Osteoblast (primary cell): ENCODE measurements around the gene ABCA13. TPM values are rescaled to one million over a fixed set of nuclear protein-coding genes. Genes with fewer than 3 reads are reported as not detected.

Source experiments
- DNase-seq: peaks from one replicate; pipeline ENCODE4 v3.0.0; 2011; ENCODE audit warnings: low spot score, mixed read lengths; ENCODE audit not compliant: insufficient read length; ENCODE audit errors: missing footprints
- H2AFZ ChIP-seq: 2 replicates; pipeline ENCODE4 v1.6.0; 2011; ENCODE audit warnings: mild to moderate bottlenecking, low read length
- H3K27ac ChIP-seq: 2 replicates; pipeline ENCODE4 v1.5.1; 2011; ENCODE audit warnings: mild to moderate bottlenecking, low read depth, low read length, moderate library complexity
- H3K27me3 ChIP-seq: 2 replicates; pipeline ENCODE4 v1.6.0; 2012; ENCODE audit warnings: mild to moderate bottlenecking, control low read depth, inconsistent platforms, low read length, moderate library complexity; ENCODE audit not compliant: insufficient read depth
- H3K36me3 ChIP-seq: 2 replicates; pipeline ENCODE4 v1.5.1; 2011; ENCODE audit warnings: mild to moderate bottlenecking, low read length, control low read depth, moderate library complexity; ENCODE audit not compliant: insufficient read depth
- H3K4me1 ChIP-seq: 2 replicates; pipeline ENCODE4 v1.5.1; 2011; ENCODE audit warnings: mild to moderate bottlenecking, low read length, control low read depth, moderate library complexity; ENCODE audit not compliant: insufficient read depth
- H3K4me2 ChIP-seq: 2 replicates; pipeline ENCODE4 v1.6.0; 2011; ENCODE audit warnings: mild to moderate bottlenecking, low read length; ENCODE audit not compliant: insufficient read depth
- H3K4me3 ChIP-seq: fragments of 200-600 bp; sonication (generic); 3 replicates; pipeline ENCODE4 v1.5.1; 2012; ENCODE audit warnings: mild to moderate bottlenecking, low read length, inconsistent platforms; ENCODE audit not compliant: insufficient read depth
- H3K79me2 ChIP-seq: 2 replicates; pipeline ENCODE4 v1.6.0; 2012; ENCODE audit warnings: mild to moderate bottlenecking, low read length, control low read depth, inconsistent platforms; ENCODE audit not compliant: insufficient read depth
- H3K9me3 ChIP-seq: 2 replicates; pipeline ENCODE4 v1.5.1; 2011; ENCODE audit warnings: low read depth, low read length, control low read depth
- H4K20me1 ChIP-seq: 2 replicates; pipeline ENCODE4 v1.6.0; 2012; ENCODE audit warnings: mild to moderate bottlenecking, low read length, control low read depth; ENCODE audit not compliant: insufficient read depth
- total RNA-seq: library from RNA; depleted of rRNA; stranded (reverse); fragments of >200 nt; gene quantifications from 2 replicates; pipeline ENCODE4 v1.2.3, GENCODE V29; 2012
- TF ChIP-seq, protein P1 (sequence below): IDR thresholded peaks from 2 replicates; pipeline ENCODE4 v1.5.1; 2011; ENCODE audit warnings: mild to moderate bottlenecking, low read depth, low read length, moderate library complexity; ENCODE audit errors: extremely low read depth

Gene ABCA13
- total RNA-seq, 1 donor: 3.6 TPM

DNA sequence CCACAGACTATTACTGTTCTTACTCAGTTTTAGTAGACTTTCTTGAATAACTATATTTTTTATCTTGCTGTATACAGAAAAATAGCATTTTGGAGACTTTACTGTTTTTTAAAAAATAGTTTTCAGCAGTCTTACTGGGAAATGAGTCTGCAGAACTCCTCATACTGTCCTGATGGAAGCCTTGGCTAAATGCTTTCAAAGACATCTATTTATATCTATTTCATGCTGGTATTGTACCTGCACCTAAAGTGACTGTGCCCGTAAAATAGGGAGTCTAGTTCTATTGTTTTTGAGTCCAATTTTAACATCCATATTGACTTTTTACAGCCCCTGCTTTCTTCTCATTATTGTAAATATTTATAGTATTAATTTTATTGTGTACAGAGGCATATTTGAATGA is 464.5 kb downstream of the ABCA13 start:
- Histone ChIP-seq H3K27ac (no peak overlapping the region), H3K27me3 (no peaks in the 10 kb centered on the region), H3K4me2 (no peak overlapping the region), H3K9me3 (peaks cover 1% of the 10 kb centered on the region), H3K79me2 (no peaks in the 10 kb centered on the region), H2AFZ (no peak overlapping the region), H3K4me1 (no peaks in the 10 kb centered on the region), H4K20me1 (no peaks in the 10 kb centered on the region), H3K36me3 (no peaks in the 10 kb centered on the region), H3K4me3 (no peak overlapping the region)
- TF ChIP-seq, protein P1, sequence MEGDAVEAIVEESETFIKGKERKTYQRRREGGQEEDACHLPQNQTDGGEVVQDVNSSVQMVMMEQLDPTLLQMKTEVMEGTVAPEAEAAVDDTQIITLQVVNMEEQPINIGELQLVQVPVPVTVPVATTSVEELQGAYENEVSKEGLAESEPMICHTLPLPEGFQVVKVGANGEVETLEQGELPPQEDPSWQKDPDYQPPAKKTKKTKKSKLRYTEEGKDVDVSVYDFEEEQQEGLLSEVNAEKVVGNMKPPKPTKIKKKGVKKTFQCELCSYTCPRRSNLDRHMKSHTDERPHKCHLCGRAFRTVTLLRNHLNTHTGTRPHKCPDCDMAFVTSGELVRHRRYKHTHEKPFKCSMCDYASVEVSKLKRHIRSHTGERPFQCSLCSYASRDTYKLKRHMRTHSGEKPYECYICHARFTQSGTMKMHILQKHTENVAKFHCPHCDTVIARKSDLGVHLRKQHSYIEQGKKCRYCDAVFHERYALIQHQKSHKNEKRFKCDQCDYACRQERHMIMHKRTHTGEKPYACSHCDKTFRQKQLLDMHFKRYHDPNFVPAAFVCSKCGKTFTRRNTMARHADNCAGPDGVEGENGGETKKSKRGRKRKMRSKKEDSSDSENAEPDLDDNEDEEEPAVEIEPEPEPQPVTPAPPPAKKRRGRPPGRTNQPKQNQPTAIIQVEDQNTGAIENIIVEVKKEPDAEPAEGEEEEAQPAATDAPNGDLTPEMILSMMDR: no peak
- no peak for DNase-seq

DNA sequence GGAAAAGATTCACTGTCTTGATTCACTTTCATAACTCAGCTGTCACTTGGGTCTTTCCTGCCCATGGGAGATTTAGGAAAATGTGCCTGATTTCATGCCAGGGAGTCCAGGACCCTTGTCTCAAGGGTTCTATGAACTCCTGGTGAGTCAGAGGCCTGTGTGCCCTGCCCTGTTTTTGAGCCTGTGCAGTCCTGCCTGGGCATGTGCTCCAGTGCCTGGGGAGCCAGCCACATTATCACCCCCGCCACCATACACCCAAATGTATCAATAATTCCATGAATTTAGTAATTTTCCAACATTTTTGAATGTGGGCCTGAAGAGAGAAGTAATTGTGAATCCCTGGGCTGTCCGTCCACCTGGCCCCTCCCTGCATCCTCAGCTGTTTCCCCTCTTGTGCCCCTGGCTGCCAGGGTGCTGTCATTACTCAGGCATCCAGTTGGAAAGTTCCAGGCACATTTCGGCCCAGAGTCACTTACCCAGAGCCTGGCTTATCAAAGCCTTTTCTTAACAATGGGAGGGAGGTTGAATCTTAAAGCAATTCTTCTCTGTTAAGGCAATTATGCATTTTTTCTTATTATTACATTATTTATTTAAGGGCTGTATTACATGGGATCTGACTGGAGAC is 465.2 kb downstream of the ABCA13 start:
- Histone ChIP-seq H4K20me1 (no peaks in the 10 kb centered on the region), H3K4me1 (no peaks in the 10 kb centered on the region), H3K9me3 (peaks cover 1% of the 10 kb centered on the region), H3K27ac (no peak overlapping the region), H3K36me3 (no peaks in the 10 kb centered on the region), H3K4me3 (no peak overlapping the region), H3K79me2 (no peaks in the 10 kb centered on the region), H3K4me2 (no peak overlapping the region), H2AFZ (no peak overlapping the region), H3K27me3 (no peaks in the 10 kb centered on the region)
- TF ChIP-seq, protein P1: no peak
- no peak for DNase-seq

DNA sequence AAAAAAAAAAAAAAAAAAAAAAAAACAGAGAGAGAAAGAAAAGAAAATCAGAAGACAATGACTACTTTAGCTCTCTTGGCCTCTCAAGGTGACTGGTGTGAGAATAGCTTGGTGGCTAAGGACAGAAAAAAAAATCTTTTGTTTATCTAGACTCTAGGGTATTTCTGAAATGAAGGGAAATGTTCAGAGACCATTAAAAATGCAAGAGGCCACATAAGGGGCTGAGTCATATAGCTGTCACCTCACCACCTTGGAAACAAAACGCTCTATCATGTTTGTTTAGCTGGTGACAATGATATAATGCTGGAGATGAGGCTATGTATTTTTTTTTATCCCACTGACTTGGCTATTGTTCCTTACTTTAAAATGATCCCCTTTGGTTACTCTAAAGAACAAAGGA is 466.1 kb downstream of the ABCA13 start:
- Histone ChIP-seq H3K4me2 (no peak overlapping the region), H3K4me1 (no peaks in the 10 kb centered on the region), H3K36me3 (no peaks in the 10 kb centered on the region)

DNA sequence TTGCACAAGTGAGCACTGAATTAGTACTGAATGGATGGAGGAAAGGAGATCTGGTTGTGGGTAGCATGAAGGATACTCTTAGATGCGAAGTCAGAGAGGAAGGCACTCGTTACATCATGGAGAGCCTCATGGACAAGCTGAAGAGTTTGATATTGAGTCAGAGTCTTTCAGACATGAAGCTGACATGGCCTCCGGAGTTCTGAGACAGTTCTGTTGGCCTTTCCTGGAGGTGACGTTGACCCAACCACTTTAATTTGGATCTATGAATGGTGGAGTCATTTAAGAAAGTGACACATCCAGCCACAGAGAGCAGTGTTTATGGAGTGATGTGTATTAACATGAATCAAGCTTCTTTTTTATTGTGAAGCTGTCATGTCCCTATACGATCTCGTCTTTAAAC is 466.8 kb downstream of the ABCA13 start:
- Histone ChIP-seq H3K36me3 (no peaks in the 10 kb centered on the region), H2AFZ (no peak overlapping the region), H3K27me3 (no peaks in the 10 kb centered on the region), H3K4me3 (no peak overlapping the region), H3K4me1 (no peaks in the 10 kb centered on the region), H4K20me1 (no peaks in the 10 kb centered on the region), H3K79me2 (no peaks in the 10 kb centered on the region), H3K9me3 (peaks cover 1% of the 10 kb centered on the region), H3K4me2 (no peak overlapping the region), H3K27ac (no peak overlapping the region)
- no peak for DNase-seq
- TF ChIP-seq, protein P1: no peak

More for the DNA sequence above, 466.1 kb downstream of the ABCA13 start:
- peaks cover 1% of the 10 kb centered on the region for H3K9me3 ChIP-seq
- H3K79me2 ChIP-seq: no peaks in the 10 kb centered on the region
- H3K27me3 ChIP-seq: no peaks in the 10 kb centered on the region
- no peak overlapping the region for H3K4me3 ChIP-seq
- TF ChIP-seq, protein P1: no peak
- H2AFZ ChIP-seq: no peak overlapping the region
- no peaks in the 10 kb centered on the region for H4K20me1 ChIP-seq
- H3K27ac ChIP-seq: no peak overlapping the region
- peak; percentile 2 for DNase-seq
